Measurements from ENCODE around the gene ANGPTL5.

DNA sequence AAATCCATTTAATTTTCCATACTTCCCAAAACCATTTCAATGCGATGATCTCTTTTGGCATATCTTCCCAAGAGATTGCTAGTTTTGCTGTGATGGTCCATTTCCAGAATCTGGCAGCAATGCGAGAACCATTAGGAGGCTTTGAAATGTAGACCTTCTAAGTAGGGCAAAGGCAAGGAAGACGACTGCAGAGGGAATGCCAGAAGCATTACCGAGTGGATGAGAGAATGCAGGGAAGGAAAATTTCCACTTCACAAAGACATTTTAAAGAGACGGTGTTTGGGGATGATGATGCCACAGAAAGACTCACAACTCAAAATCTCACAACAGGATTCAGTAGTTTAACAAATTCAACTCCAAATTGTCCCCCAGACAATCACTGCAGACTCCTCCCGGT, 2.0 kb downstream of the ANGPTL5 start:
- TF ChIP-seq EP300 (IDR thresholded peaks at IDR 0.05) (no peak), POLR2A (IDR thresholded peaks at IDR 0.05) (no peak)
